ENCODE measurements around the gene INO80. TPM values are rescaled to one million over a fixed set of nuclear protein-coding genes. Genes with fewer than 3 reads are reported as not detected.
A peak's percentile ranks its signal among the peaks of the same experiment; 100 is the strongest.
"Not testable (repeated sequence)": the region's sequence is repeated elsewhere in the genome, so short reads cannot be mapped to it uniquely, and the experiment has no call there.

INO80 gene
- total RNA-seq, 2 experiments from 2014 or later: 14.0 to 16.8 TPM

DNA sequence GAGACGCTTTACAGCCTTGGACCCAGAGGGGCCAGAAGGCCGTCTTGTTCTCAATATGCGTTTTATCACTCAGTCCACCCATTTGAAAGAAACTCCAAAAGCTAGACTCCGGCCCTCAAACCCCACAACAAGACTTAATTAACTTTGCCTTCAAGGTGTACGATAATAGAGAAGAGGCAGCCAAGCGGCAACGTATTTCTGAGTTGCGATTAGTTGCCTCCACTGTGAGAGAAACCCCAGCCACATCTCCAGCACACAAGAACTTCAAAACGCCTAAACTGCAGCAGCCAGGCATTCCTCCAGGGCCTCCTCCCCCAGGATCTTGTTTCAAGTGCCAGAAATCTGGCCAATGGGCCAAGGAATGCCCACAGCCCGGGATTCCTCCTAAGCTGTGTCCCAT lies 17.4 kb upstream of the INO80 start:
- Mint-ChIP-seq H3K4me1 (ENCODE audit: low read depth) (no peaks in the 10 kb centered on the region), H3K27me3 (ENCODE audit: low read depth) (peaks cover 3% of the 10 kb centered on the region), H3K4me3 (no peak overlapping the region), H3K36me3 (ENCODE audit: low read depth) (no peaks in the 10 kb centered on the region), H3K27ac (no peak overlapping the region), H3K9me3 (peaks cover 3% of the 10 kb centered on the region)
- no peak for DNase-seq
- intact Hi-C loops (cut with micrococcal nuclease): no loop called here
- CTCF ChIA-PET: no interaction called here

DNA sequence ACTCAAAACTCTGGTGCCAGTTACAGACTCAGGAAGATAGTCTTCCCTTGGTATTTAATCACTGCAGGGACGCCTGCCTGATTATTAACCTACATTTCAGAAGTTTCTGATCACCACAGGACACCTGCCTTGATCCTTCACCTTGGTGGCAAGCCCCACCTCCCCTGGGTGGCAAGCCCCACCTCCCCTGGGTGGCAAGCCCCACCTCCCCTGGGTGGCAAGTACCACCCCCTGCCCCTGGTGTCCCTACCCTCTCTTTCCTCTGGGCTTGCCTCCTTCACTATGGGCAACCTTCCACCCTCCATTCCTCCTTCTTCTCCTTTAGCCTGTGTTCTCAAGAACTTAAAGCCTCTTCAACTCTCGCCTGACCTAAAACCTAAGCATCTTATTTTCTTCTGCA lies 16.0 kb upstream of the INO80 start:
- intact Hi-C loops (cut with micrococcal nuclease); DNase-seq; H3K4me1 Mint-ChIP-seq (ENCODE audit: low read depth); H3K4me3 Mint-ChIP-seq; H3K27ac Mint-ChIP-seq; H3K27me3 Mint-ChIP-seq (ENCODE audit: low read depth); H3K36me3 Mint-ChIP-seq (ENCODE audit: low read depth); H3K9me3 Mint-ChIP-seq; CTCF ChIA-PET: not testable (repeated sequence)

GRCh38 chr15:41128174-41128902 lies 12.3 kb upstream of the INO80 start:
- intact Hi-C loops (cut with micrococcal nuclease): no loop called here
- H3K9me3 Mint-ChIP-seq: peaks cover 3% of the 10 kb centered on the region
- CTCF ChIA-PET: no interaction called here

DNA sequence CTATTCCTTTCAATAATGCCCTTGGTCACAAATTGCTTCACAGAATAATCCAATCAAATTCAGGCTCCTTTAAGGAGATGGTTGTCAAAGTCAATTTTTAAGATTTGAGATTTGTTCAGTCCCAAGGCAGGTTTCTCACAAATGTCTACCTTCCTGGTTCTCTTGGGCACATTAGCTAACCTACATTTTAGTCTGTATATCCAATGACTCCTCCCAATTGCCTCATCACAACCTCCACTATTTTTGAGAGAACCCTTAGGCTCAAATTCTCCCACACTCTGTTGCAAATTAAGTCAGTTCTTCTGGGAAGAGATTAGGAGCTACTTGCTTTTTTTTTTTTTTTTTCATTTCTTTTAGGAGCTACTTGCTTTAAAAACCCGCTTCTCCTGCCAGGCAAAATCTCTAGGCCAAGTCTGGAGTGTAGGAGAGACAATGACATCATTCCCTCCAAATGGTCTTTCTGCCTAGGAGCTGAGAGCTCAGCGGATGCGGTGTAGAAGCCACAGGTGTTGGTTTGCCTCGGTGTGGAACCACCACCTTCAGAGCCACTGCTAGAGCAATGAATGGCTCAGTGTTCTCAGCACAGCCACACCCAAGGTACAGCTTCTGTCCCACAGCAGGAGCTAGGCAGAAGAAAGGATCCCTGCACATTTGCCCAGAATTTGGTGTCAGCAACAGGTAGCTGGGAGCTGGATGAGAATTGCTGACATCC lies 10.0 kb upstream of the INO80 start:
- no peak for DNase-seq
- H3K9me3 Mint-ChIP-seq: peaks cover 1% of the 10 kb centered on the region
- H3K36me3 Mint-ChIP-seq (ENCODE audit: low read depth): no peaks in the 10 kb centered on the region
- no peak overlapping the region for H3K4me3 Mint-ChIP-seq
- CTCF ChIA-PET: no interaction called here
- H3K4me1 Mint-ChIP-seq (ENCODE audit: low read depth): no peaks in the 10 kb centered on the region
- peaks cover 2% of the 10 kb centered on the region for H3K27me3 Mint-ChIP-seq (ENCODE audit: low read depth)
- no peak overlapping the region for H3K27ac Mint-ChIP-seq
- intact Hi-C loops (cut with micrococcal nuclease): no loop called here

More at GRCh38 chr15:41128174-41128902, 12.3 kb upstream of the INO80 start:
- Mint-ChIP-seq H3K36me3 (ENCODE audit: low read depth) (no peaks in the 10 kb centered on the region), H3K27me3 (ENCODE audit: low read depth) (peaks cover 3% of the 10 kb centered on the region), H3K27ac (no peak overlapping the region), H3K4me1 (ENCODE audit: low read depth) (no peaks in the 10 kb centered on the region), H3K4me3 (no peak overlapping the region)
- DNase-seq: no peak

DNA sequence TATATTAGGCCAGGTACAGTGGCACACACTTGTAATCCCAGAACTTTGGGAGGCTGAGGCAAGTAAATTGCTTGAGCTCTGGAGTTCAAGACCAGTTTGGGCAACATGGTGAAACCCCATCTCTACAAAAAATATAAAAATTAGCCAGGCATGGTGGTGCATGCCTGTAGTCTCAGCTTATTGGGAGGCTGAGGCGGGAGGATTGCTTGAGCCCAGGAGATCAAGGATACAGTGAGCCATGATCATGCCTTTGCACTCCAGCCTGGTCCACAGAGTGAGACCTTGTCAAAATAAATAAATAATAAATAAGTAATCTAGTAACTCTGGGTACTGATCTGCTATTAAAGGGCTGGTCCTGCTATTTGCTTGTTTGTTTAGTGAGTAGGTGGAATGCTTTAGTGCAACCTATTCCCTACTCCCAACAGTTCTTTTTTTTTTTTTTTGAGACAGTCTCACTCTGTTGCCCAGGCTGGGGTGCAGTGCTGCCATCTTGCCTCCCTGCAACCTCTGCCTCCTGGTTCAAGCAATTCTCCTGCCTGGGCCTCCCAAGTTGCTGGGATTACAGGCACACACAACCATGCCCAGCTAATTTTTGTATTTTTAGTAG lies 9.1 kb upstream of the INO80 start:
- Mint-ChIP-seq H3K9me3 (no peaks in the 10 kb centered on the region), H3K36me3 (ENCODE audit: low read depth) (no peaks in the 10 kb centered on the region), H3K27ac (no peak overlapping the region), H3K27me3 (ENCODE audit: low read depth) (peaks cover 2% of the 10 kb centered on the region), H3K4me1 (ENCODE audit: low read depth) (no peaks in the 10 kb centered on the region), H3K4me3 (no peak overlapping the region)
- intact Hi-C loops (cut with micrococcal nuclease): no loop called here
- CTCF ChIA-PET: no interaction called here
- no peak for DNase-seq

- H3K27ac Mint-ChIP-seq: no peak overlapping the region
- no peak overlapping the region for H3K4me3 Mint-ChIP-seq
- H3K36me3 Mint-ChIP-seq (ENCODE audit: low read depth): no peaks in the 10 kb centered on the region
- DNase-seq: no peak
- peaks cover 2% of the 10 kb centered on the region for H3K27me3 Mint-ChIP-seq (ENCODE audit: low read depth)
- intact Hi-C loops (cut with micrococcal nuclease): no loop called here
- no peaks in the 10 kb centered on the region for H3K4me1 Mint-ChIP-seq (ENCODE audit: low read depth)
- CTCF ChIA-PET: interaction anchor here (0.7 kb wide), 2 partner anchors 361 to 376 kb away, joined by 3 read pairs; no protein-coding TSS in a partner anchor
- no peaks in the 10 kb centered on the region for H3K9me3 Mint-ChIP-seq
These were observed 8.0 kb upstream of the INO80 start for GRCh38 chr15:41124058-41124457.

DNA sequence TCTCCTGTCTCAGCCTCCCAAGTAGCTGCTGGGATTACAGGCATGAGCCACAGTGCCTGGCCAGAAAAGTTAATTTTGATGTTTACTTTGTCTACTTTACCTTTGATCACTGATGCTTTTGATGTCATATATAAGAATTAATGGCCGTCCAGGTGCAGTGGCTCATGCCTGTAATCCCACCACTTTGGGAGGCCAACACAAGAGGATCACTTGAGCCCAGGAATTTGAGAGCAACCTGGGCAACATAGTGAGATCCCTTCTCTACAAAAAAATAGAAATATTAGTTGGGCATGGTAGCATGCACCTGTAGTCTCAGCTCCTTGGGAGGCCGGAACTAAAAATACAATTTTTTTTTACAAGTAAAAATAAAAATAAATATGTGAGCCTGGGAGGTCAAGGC lies 6.8 kb upstream of the INO80 start:
- H3K4me3 Mint-ChIP-seq: no peak overlapping the region
- H3K4me1 Mint-ChIP-seq (ENCODE audit: low read depth): no peaks in the 10 kb centered on the region
- no peaks in the 10 kb centered on the region for H3K9me3 Mint-ChIP-seq
- H3K27me3 Mint-ChIP-seq (ENCODE audit: low read depth): peaks cover 2% of the 10 kb centered on the region
- no peak for DNase-seq
- H3K27ac Mint-ChIP-seq: no peak overlapping the region
- no peaks in the 10 kb centered on the region for H3K36me3 Mint-ChIP-seq (ENCODE audit: low read depth)
- CTCF ChIA-PET: interaction anchor here (0.6 kb wide), 1 partner anchor 84 kb away, joined by 3 read pairs; no protein-coding TSS in a partner anchor
- intact Hi-C loops (cut with micrococcal nuclease): no loop called here

GRCh38 chr15:41121951-41122350 lies 5.9 kb upstream of the INO80 start:
- Mint-ChIP-seq H3K4me3 (no peak overlapping the region), H3K36me3 (ENCODE audit: low read depth) (no peaks in the 10 kb centered on the region), H3K27ac (no peak overlapping the region), H3K4me1 (ENCODE audit: low read depth) (no peaks in the 10 kb centered on the region), H3K9me3 (no peaks in the 10 kb centered on the region), H3K27me3 (ENCODE audit: low read depth) (peaks cover 2% of the 10 kb centered on the region)
- intact Hi-C loops (cut with micrococcal nuclease): no loop called here
- CTCF ChIA-PET: interaction anchor here (0.6 kb wide), 1 partner anchor 85 kb away, joined by 3 read pairs; no protein-coding TSS in a partner anchor
- no peak for DNase-seq

GRCh38 chr15:41116962-41117252 lies 827 bp upstream of the INO80 start:
- H3K27me3 Mint-ChIP-seq (ENCODE audit: low read depth): no peaks in the 10 kb centered on the region
- H3K36me3 Mint-ChIP-seq (ENCODE audit: low read depth): peaks cover 11% of the 10 kb centered on the region
- peaks cover 21% of the 10 kb centered on the region for H3K4me1 Mint-ChIP-seq (ENCODE audit: low read depth)
- DNase-seq: no peak
- peak overlapping the region; percentile 88 for H3K4me3 Mint-ChIP-seq
- H3K9me3 Mint-ChIP-seq: no peaks in the 10 kb centered on the region
- intact Hi-C loops (cut with micrococcal nuclease): loop anchor here (1.0 to 5.0 kb wide), 10 partner anchors 114 to 550 kb away; partner anchors contain the start of genes CCDC32, CHAC1, CHP1 and DNAJC17
- H3K27ac Mint-ChIP-seq: peak overlapping the region; percentile 96
- CTCF ChIA-PET: interaction anchor here (0.5 to 1.2 kb wide), 3 partner anchors 69 to 819 kb away, joined by 3 to 4 read pairs (median 3); no protein-coding TSS in a partner anchor

- CTCF ChIA-PET: interaction anchor here (0.7 to 1.2 kb wide), 2 partner anchors 70 to 280 kb away, joined by 3 to 4 read pairs; no protein-coding TSS in a partner anchor
- Mint-ChIP-seq H3K9me3 (no peaks in the 10 kb centered on the region), H3K4me1 (ENCODE audit: low read depth) (peaks cover 21% of the 10 kb centered on the region), H3K4me3 (peak overlapping the region; percentile 88), H3K27me3 (ENCODE audit: low read depth) (no peaks in the 10 kb centered on the region), H3K36me3 (ENCODE audit: low read depth) (peaks cover 11% of the 10 kb centered on the region), H3K27ac (peak overlapping the region; percentile 96)
- DNase-seq: peak; percentile 72
- intact Hi-C loops (cut with micrococcal nuclease): loop anchor here (1.0 to 5.0 kb wide), 10 partner anchors 116 to 548 kb away; partner anchors contain the start of genes CCDC32, CHAC1, CHP1 and DNAJC17
These were observed 396 bp downstream of the INO80 start for GRCh38 chr15:41115652-41116115.

DNA sequence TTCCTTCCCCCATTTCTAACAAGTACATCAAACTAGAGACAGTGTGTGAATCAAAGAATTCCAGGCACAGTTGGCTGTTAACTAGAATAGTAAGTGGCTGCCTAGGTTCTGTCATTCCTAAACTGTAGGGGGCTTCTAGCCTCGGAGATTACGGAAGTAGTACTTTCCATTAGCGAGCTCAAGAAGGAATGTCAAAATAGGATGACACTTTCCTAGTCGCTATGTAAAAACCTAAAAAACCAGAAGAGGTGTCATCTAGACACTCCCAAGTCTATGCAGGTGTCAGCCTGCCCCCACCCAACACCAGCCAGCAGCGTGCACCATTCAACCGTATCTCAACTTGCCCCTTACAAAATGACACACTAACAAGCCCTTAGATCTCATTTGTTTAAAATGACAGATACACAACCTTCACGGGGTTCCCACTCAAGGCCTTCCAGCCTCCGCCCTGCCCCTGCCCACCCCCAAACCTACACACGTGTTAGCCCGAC lies 874 bp downstream of the INO80 start:
- no peaks in the 10 kb centered on the region for H3K27me3 Mint-ChIP-seq (ENCODE audit: low read depth)
- peaks cover 11% of the 10 kb centered on the region for H3K36me3 Mint-ChIP-seq (ENCODE audit: low read depth)
- H3K9me3 Mint-ChIP-seq: no peaks in the 10 kb centered on the region
- DNase-seq: no peak
- peaks cover 21% of the 10 kb centered on the region for H3K4me1 Mint-ChIP-seq (ENCODE audit: low read depth)
- peak overlapping the region; percentile 82 for H3K27ac Mint-ChIP-seq
- CTCF ChIA-PET: no interaction called here
- intact Hi-C loops (cut with micrococcal nuclease): loop anchor here (5.0 kb wide), 1 partner anchor 548 kb away; the partner anchor contains the start of genes CCDC32 and RPUSD2
- peak overlapping the region; percentile 88 for H3K4me3 Mint-ChIP-seq

DNA sequence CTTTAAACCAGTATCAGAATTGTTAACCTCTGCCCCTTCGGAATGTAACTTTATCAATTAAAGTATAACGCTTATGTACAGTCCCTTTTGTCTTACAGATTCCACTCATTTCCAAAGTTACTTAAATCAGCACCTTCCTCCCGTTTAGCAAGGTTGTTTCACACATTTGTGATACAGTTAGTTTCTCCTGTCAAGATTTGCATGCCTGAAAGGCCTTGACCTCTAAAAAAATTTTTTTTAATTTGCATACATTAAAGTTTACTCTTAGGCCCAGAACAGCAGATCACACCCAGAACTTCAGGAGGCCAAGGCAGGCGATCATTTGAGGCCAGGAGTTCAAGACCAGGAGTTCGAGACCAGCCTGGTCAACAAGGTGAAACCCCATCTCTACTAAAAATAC lies 9.1 kb downstream of the INO80 start:
- no peak overlapping the region for H3K27ac Mint-ChIP-seq
- peaks cover 16% of the 10 kb centered on the region for H3K4me1 Mint-ChIP-seq (ENCODE audit: low read depth)
- H3K36me3 Mint-ChIP-seq (ENCODE audit: low read depth): peaks cover 16% of the 10 kb centered on the region
- CTCF ChIA-PET: interaction anchor here (0.7 kb wide), 1 partner anchor 731 kb away, joined by 4 read pairs; no protein-coding TSS in a partner anchor
- DNase-seq: no peak
- H3K4me3 Mint-ChIP-seq: no peak overlapping the region
- no peaks in the 10 kb centered on the region for H3K27me3 Mint-ChIP-seq (ENCODE audit: low read depth)
- no peaks in the 10 kb centered on the region for H3K9me3 Mint-ChIP-seq
- intact Hi-C loops (cut with micrococcal nuclease): no loop called here
